SU-DHL-6 (cell line): Measurements from ENCODE around the gene LSM7.

Experiments used
- H2AFZ ChIP-seq: fragments of 200-600 bp; sonication (generic); 2 replicates; pipeline ENCODE4 v1.6.1; 2014; ENCODE audit warnings: low read depth, mild to moderate bottlenecking, moderate library complexity, mixed read lengths, antibody characterized with exemption, low read length; ENCODE audit not compliant: severe bottlenecking
- H3F3A ChIP-seq: fragments of 200-600 bp; shearing (Covaris generic); 2 replicates; pipeline ENCODE4 v1.6.0; 2016; ENCODE audit warnings: antibody characterized with exemption, mild to moderate bottlenecking; ENCODE audit not compliant: insufficient read depth
- H3K27ac ChIP-seq: fragments of 200-600 bp; sonication (generic); 2 replicates; pipeline ENCODE4 v1.5.1; 2016; ENCODE audit warnings: low read depth, mild to moderate bottlenecking, low read length, moderate library complexity, mixed read lengths
- H3K27me3 ChIP-seq: fragments of 200-600 bp; sonication (generic), shearing (Covaris generic); 2 replicates; pipeline ENCODE4 v1.6.0; 2014; ENCODE audit warnings: mild to moderate bottlenecking, low read length
- H3K36me3 ChIP-seq: fragments of 200-600 bp; sonication (generic); 2 replicates; pipeline ENCODE4 v1.6.1; 2014; ENCODE audit warnings: mild to moderate bottlenecking, low read length, mixed read lengths
- H3K4me2 ChIP-seq: fragments of 300-600, 200-600 bp; shearing (Covaris generic), sonication (generic); 2 replicates; pipeline ENCODE4 v1.6.0; 2014; ENCODE audit warnings: low read length, low read depth, mild to moderate bottlenecking; ENCODE audit not compliant: poor library complexity, severe bottlenecking
- H3K4me3 ChIP-seq: fragments of 200-600 bp; sonication (generic); 2 replicates; pipeline ENCODE4 v1.5.1; 2014; ENCODE audit warnings: antibody characterized with exemption, low read length, mild to moderate bottlenecking, mixed read lengths; ENCODE audit not compliant: insufficient read depth, poor library complexity, severe bottlenecking
- H3K79me2 ChIP-seq: fragments of 200-600 bp; sonication (generic); 2 replicates; pipeline ENCODE4 v1.6.1; 2014; ENCODE audit warnings: mild to moderate bottlenecking, low read length, moderate library complexity; ENCODE audit not compliant: insufficient read depth
- H3K9ac ChIP-seq: fragments of 200-600 bp; sonication (generic); 2 replicates; pipeline ENCODE4 v1.7.0; 2014; ENCODE audit warnings: mild to moderate bottlenecking, low read length
- H3K9me2 ChIP-seq: fragments of 200-600 bp; sonication (generic); replicated peaks from 2 replicates; pipeline ENCODE4 v1.6.1; 2014; ENCODE audit warnings: low read length; ENCODE audit not compliant: insufficient read depth
- H3K9me3 ChIP-seq: fragments of 200-600 bp; sonication (generic); 2 replicates; pipeline ENCODE4 v1.6.1; 2014; ENCODE audit warnings: low read length, mixed read lengths; ENCODE audit not compliant: insufficient read depth
- H4K20me1 ChIP-seq: fragments of 200-600 bp; sonication (generic); 2 replicates; pipeline ENCODE4 v1.6.1; 2014; ENCODE audit warnings: low read depth, mild to moderate bottlenecking, antibody characterized with exemption, low read length, moderate library complexity, mixed read lengths
- EZH2phosphoT487 ChIP-seq: fragments of 200-600 bp; sonication (generic), shearing (Covaris generic); conservative IDR thresholded peaks from 2 replicates; pipeline ENCODE4 v1.6.1; 2018; ENCODE audit warnings: mild to moderate bottlenecking, antibody characterized with exemption, low read length, moderate library complexity, mixed read lengths
- TF ChIP-seq, protein P1 (sequence below): fragments of 200-600 bp; sonication (generic); IDR thresholded peaks from one replicate; pipeline ENCODE4 v1.5.1; 2017; ENCODE audit warnings: antibody characterized with exemption, mild to moderate bottlenecking, low read length, moderate library complexity; ENCODE audit not compliant: insufficient read depth, poor library complexity, severe bottlenecking

LSM7 gene

DNA sequence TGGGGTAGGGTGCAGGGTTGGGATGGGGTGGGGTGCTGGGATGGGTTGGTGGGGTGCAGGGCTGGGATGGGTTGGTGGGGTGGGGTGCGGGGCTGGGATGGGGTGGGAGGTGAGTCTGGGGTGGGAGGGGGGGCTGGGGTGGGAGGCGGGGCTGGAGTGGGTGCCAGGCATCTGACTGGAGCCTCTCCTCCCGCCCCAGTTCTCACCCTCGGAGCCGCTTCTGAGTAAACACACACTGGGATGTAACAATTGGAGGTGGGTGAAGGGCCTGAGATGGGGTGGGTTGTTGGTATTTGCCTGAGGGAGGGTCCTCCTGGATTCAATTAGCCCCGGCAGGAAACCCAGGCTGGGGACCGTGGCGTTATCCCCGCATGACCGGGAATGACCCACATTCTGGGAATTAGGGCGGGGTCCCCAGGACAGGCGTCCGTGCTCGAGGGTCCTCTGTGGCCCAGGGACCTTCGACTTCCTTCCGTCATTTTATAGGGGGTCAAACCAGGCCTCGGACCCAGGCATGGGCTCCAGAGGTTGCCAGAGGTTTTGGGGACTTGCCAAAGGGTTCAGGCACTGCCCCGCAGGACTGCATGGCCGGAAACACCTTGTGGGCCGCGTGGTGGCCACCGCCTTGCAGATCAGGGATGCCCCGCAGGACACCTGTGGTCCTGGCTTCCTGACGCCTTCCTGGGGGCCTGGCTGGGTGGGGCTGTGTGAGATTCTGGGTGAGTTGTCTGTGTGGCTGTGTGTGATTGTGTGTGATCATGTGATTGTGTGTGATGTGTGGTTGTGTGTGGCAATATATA lies 33.1 kb upstream of the LSM7 start:
- no peak overlapping the region for H3K9ac ChIP-seq
- no peaks in the 10 kb centered on the region for H3K27me3 ChIP-seq
- H3K9me3 ChIP-seq: no peaks in the 10 kb centered on the region
- H2AFZ ChIP-seq: no peak overlapping the region
- no peak for TF ChIP-seq EZH2phosphoT487
- TF ChIP-seq, protein P1, sequence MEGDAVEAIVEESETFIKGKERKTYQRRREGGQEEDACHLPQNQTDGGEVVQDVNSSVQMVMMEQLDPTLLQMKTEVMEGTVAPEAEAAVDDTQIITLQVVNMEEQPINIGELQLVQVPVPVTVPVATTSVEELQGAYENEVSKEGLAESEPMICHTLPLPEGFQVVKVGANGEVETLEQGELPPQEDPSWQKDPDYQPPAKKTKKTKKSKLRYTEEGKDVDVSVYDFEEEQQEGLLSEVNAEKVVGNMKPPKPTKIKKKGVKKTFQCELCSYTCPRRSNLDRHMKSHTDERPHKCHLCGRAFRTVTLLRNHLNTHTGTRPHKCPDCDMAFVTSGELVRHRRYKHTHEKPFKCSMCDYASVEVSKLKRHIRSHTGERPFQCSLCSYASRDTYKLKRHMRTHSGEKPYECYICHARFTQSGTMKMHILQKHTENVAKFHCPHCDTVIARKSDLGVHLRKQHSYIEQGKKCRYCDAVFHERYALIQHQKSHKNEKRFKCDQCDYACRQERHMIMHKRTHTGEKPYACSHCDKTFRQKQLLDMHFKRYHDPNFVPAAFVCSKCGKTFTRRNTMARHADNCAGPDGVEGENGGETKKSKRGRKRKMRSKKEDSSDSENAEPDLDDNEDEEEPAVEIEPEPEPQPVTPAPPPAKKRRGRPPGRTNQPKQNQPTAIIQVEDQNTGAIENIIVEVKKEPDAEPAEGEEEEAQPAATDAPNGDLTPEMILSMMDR: no peak
- no peak overlapping the region for H3K4me3 ChIP-seq
- H4K20me1 ChIP-seq: no peaks in the 10 kb centered on the region
- H3K36me3 ChIP-seq: no peaks in the 10 kb centered on the region
- H3K4me2 ChIP-seq: no peak overlapping the region
- H3F3A ChIP-seq: no peaks in the 10 kb centered on the region
- H3K27ac ChIP-seq: no peak overlapping the region
- no peaks in the 10 kb centered on the region for H3K79me2 ChIP-seq
- no peaks in the 10 kb centered on the region for H3K9me2 ChIP-seq

DNA sequence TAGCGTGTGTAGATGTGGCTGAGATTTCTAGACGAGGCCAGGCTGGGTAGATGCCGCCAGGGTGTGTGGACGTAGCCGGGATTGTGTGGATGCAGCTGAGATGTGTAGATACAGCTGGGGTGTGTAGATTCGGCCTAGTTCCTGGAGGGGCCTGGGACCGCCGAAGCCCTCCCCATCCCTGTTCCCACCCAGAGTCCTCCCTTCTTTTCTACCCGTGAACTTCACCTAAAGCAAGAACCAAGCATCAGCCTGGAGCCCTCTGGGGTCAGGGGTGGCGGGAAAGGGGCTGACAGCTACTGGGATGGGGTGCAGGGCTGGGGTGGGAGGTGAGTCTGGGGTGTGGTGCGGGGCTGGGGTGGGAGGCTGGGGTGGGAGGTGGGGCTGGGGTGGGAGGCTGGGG lies 32.4 kb upstream of the LSM7 start:
- no peak overlapping the region for H2AFZ ChIP-seq
- no peak for TF ChIP-seq EZH2phosphoT487
- TF ChIP-seq, protein P1: no peak

DNA sequence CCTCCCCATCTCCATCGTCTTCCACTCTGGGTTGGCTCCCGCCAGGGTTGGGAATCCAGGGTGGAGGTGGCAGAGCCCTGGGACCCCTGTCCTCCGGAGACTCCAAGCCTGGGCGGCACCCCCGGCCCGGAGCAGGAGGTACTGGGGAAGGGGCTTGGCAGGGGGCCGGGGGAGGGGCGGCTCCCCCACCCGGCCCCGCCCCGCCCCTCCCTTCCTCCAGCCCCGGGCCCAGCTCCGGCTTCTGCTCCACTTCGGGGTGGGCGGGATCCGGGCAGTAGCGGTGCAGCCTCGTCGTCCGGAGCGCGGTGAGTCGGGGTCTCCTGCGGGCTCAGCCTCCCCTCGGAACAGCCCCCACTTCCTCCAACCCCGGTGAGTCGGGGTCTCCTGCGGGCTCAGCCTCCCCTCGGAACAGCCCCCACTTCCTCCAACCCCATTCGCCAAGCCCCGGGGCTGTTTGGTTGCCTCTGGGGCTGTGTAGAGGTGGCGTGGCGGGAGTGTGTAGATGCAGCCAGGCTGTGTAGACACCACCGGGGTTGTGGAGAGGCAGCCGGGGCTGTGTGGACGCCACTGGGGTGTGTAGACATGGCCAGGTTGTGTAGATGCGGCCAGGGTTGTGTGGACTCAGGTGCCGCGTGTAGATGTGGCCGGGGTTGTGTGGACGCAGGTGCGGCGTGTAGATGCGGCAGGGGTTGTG lies 31.8 kb upstream of the LSM7 start, which contains the start of gene TMPRSS9:
TMPRSS9 (plus strand) TSS at position 274 of the 694 bp plus-strand sequence. CDS start 29,521 bp downstream, outside the sequence.
- no peaks in the 10 kb centered on the region for H3F3A ChIP-seq
- H3K4me3 ChIP-seq: no peak within 1 kb of the TSS
- no peak within 1 kb of the TSS for H2AFZ ChIP-seq
- H3K4me2 ChIP-seq: no peak within 1 kb of the TSS
- no peak within 1 kb of the TSS for H3K27ac ChIP-seq
- H3K79me2 ChIP-seq: no peaks in the 10 kb centered on the region
- H3K9ac ChIP-seq: no peak within 1 kb of the TSS
- no peak for TF ChIP-seq EZH2phosphoT487
- TF ChIP-seq, protein P1: no peak
- no peaks in the 10 kb centered on the region for H3K36me3 ChIP-seq
- no peaks in the 10 kb centered on the region for H3K9me3 ChIP-seq
- no peaks in the 10 kb centered on the region for H3K9me2 ChIP-seq
- no peaks in the 10 kb centered on the region for H4K20me1 ChIP-seq
- no peaks in the 10 kb centered on the region for H3K27me3 ChIP-seq

More for the DNA sequence above, 32.4 kb upstream of the LSM7 start:
- Histone ChIP-seq H3F3A (no peaks in the 10 kb centered on the region), H3K27ac (no peak overlapping the region), H3K9me2 (no peaks in the 10 kb centered on the region), H3K9ac (no peak overlapping the region), H3K9me3 (no peaks in the 10 kb centered on the region), H3K4me3 (no peak overlapping the region), H3K27me3 (no peaks in the 10 kb centered on the region), H3K79me2 (no peaks in the 10 kb centered on the region), H3K36me3 (no peaks in the 10 kb centered on the region), H3K4me2 (no peak overlapping the region), H4K20me1 (no peaks in the 10 kb centered on the region)
